Esophagus mucosa (tissue), 1 donor: ENCODE results near the gene SHROOM3. TPM values are rescaled to one million over a fixed set of nuclear protein-coding genes. Genes with fewer than 3 reads are reported as not detected.
"Not testable (repeated sequence)": the region's sequence is repeated elsewhere in the genome, so short reads cannot be mapped to it uniquely, and the experiment has no call there.

ENCODE experiments used
- ATAC-seq: fragments of 200-7000 bp; cut with Tn5 transposase; one replicate; pipeline ENCODE4 v1.9.1; 2020
- total RNA-seq: library from RNA; stranded (reverse); gene quantifications from one replicate; pipeline ENCODE4 v1.2.4, GENCODE V29; 2023
- donor health status: DM: yes; HTN: yes; CAD: no.

SHROOM3 gene
- 20.7 TPM for total RNA-seq

GRCh38 chr4:76434901-76435527, at the start of gene SHROOM3:
SHROOM3 (plus strand) TSS chr4:76435229; CDS start chr4:76436053, 824 bp downstream.
- peak; percentile 53 for ATAC-seq

- no peak for ATAC-seq
Observed at GRCh38 chr4:76385974-76386373, 49.1 kb upstream of the SHROOM3 start.

- no peak for ATAC-seq
Observed at GRCh38 chr4:76386566-76387305, 48.3 kb upstream of the SHROOM3 start.

- peak; percentile 54 for ATAC-seq
Observed at GRCh38 chr4:76388160-76388908, 46.7 kb upstream of the SHROOM3 start.

- no peak for ATAC-seq
Observed at GRCh38 chr4:76401654-76402053, 33.4 kb upstream of the SHROOM3 start.

- no peak for ATAC-seq
Observed at GRCh38 chr4:76406081-76406480, 28.9 kb upstream of the SHROOM3 start.

- no peak for ATAC-seq
Observed at GRCh38 chr4:76407440-76408119, 27.4 kb upstream of the SHROOM3 start.

- ATAC-seq = no peak
Observed at GRCh38 chr4:76410636-76411035, 24.4 kb upstream of the SHROOM3 start.

GRCh38 chr4:76420188-76420761, 14.8 kb upstream of the SHROOM3 start:
- ATAC-seq = no peak

GRCh38 chr4:76420762-76421581, 14.1 kb upstream of the SHROOM3 start, which contains the start of gene CCDC158:
CCDC158 (minus strand) TSS chr4:76421141; CDS start chr4:76403207, 17,934 bp downstream.
- ATAC-seq = peak; percentile 68

- not testable (repeated sequence) for ATAC-seq
Observed at GRCh38 chr4:76423159-76423558, 11.9 kb upstream of the SHROOM3 start.

GRCh38 chr4:76426272-76426671, 8.8 kb upstream of the SHROOM3 start:
- no peak for ATAC-seq

GRCh38 chr4:76429636-76430035, 5.4 kb upstream of the SHROOM3 start:
- no peak for ATAC-seq

- ATAC-seq = no peak
Observed at GRCh38 chr4:76430519-76431388, 4.3 kb upstream of the SHROOM3 start.

- no peak for ATAC-seq
Observed at GRCh38 chr4:76435528-76436319, 695 bp downstream of the SHROOM3 start.

- ATAC-seq = no peak
Observed at GRCh38 chr4:76439491-76439890, 4.5 kb downstream of the SHROOM3 start.

- no peak for ATAC-seq
Observed at GRCh38 chr4:76441881-76442280, 6.9 kb downstream of the SHROOM3 start.

GRCh38 chr4:76442807-76443206, 7.8 kb downstream of the SHROOM3 start:
- ATAC-seq = peak; percentile 67

GRCh38 chr4:76443376-76443775, 8.3 kb downstream of the SHROOM3 start:
- no peak for ATAC-seq

- ATAC-seq = no peak
Observed at GRCh38 chr4:76445911-76446310, 10.9 kb downstream of the SHROOM3 start.
